PC-3 (cell line): ENCODE results near the gene DGKI. TPM values are rescaled to one million over a fixed set of nuclear protein-coding genes. Genes with fewer than 3 reads are reported as not detected.

Source experiments
- ATAC-seq: fragments of 200-7000 bp; cut with Tn5 transposase; 2 replicates; pipeline ENCODE4 v1.9.1; 2020; ENCODE audit warnings: mild to moderate bottlenecking, moderate library complexity
- BruUV-seq: library from RNA; stranded (reverse); fragments of 400-500 nt; replicated peaks from 2 replicates; lab custom pipeline; 2021; lab: Mats Ljungman, UMichigan
- CTCF ChIA-PET: fragments of 300-600 bp; sonication (Branson Sonifier 250); formaldehyde crosslinking; loops from one replicate; lab custom pipeline; 2022; ENCODE audit warnings: antibody characterized with exemption; lab: Charles Lee
- POLR2A ChIA-PET: fragments of 300-600 bp; sonication (Branson Sonifier 250); formaldehyde crosslinking; loops from one replicate; lab custom pipeline; 2022; ENCODE audit warnings: antibody characterized with exemption; ENCODE audit not compliant: unreplicated experiment; lab: Charles Lee
- DNase-seq: peaks from one replicate; pipeline ENCODE4 v3.0.0-alpha.2; 2015
- H2AFZ ChIP-seq: fragments of 300-600 bp; sonication (generic); 2 replicates; pipeline ENCODE4 v1.6.0; 2016; ENCODE audit warnings: antibody characterized with exemption, low read length
- H3F3A ChIP-seq: fragments of 300-600 bp; sonication (generic); one replicate; pipeline ENCODE4 v1.6.0; 2017; ENCODE audit warnings: antibody characterized with exemption, low read length, control low read depth, mild to moderate bottlenecking; ENCODE audit not compliant: unreplicated experiment
- H3K27ac ChIP-seq: fragments of 300-600 bp; sonication (generic); 2 replicates; pipeline ENCODE4 v1.5.1; 2016; ENCODE audit warnings: mild to moderate bottlenecking, low read length
- H3K27me3 ChIP-seq: fragments of 300-600 bp; sonication (generic); 2 replicates; pipeline ENCODE4 v1.6.1; 2016; ENCODE audit warnings: low read length, mixed read lengths
- H3K36me3 ChIP-seq: fragments of 300-600 bp; sonication (generic); 2 replicates; pipeline ENCODE4 v1.6.1; 2016; ENCODE audit warnings: low read depth, mixed run types, low read length, mixed read lengths
- H3K4me1 ChIP-seq: fragments of 300-600 bp; sonication (generic); 2 replicates; pipeline ENCODE4 v1.5.1; 2016; ENCODE audit warnings: low read length; ENCODE audit not compliant: insufficient read depth
- H3K4me2 ChIP-seq: fragments of 300-600 bp; sonication (generic); 2 replicates; pipeline ENCODE4 v1.6.0; 2016; ENCODE audit warnings: low read length
- H3K4me3 ChIP-seq: fragments of 300-600 bp; sonication (generic); 2 replicates; pipeline ENCODE4 v1.5.1; 2016; ENCODE audit warnings: mild to moderate bottlenecking, low read length, mixed read lengths
- H3K79me2 ChIP-seq: fragments of 300-600 bp; sonication (generic); 2 replicates; pipeline ENCODE4 v1.6.1; 2017; ENCODE audit warnings: low read length, mixed read lengths
- H3K9ac ChIP-seq: fragments of 300-600 bp; sonication (generic); 2 replicates; pipeline ENCODE4 v1.6.0; 2016; ENCODE audit warnings: mild to moderate bottlenecking, low read length
- H3K9me2 ChIP-seq: fragments of 300-600 bp; sonication (generic); replicated peaks from 2 replicates; pipeline ENCODE4 v1.6.1; 2016; ENCODE audit warnings: mixed run types, low read length, mixed read lengths
- H3K9me3 ChIP-seq: fragments of 300-600 bp; sonication (generic); 2 replicates; pipeline ENCODE4 v1.6.1; 2016; ENCODE audit warnings: low read length, mixed read lengths
- H4K20me1 ChIP-seq: fragments of 300-600 bp; sonication (generic); 2 replicates; pipeline ENCODE4 v1.6.1; 2016; ENCODE audit warnings: low read length, mixed read lengths
- EZH2 ChIP-seq: fragments of 300-600 bp; sonication (generic); IDR thresholded peaks from one replicate; pipeline ENCODE4 v1.6.1; 2017; ENCODE audit warnings: antibody characterized with exemption, mild to moderate bottlenecking, low read length; ENCODE audit not compliant: unreplicated experiment
- EZH2phosphoT487 ChIP-seq: fragments of 300-600 bp; sonication (generic); IDR thresholded peaks from 2 replicates; pipeline ENCODE4 v1.6.1; 2018; ENCODE audit warnings: mild to moderate bottlenecking, antibody characterized with exemption, low read length, borderline replicate concordance
- intact Hi-C: fragments of 100-400 bp; cut with micrococcal nuclease; formaldehyde crosslinking; loops from 2 replicates; pipeline ENCODE4 v1.9.0; 2023
- total RNA-seq: library from RNA; depleted of rRNA; stranded (reverse); fragments of >200 nt; gene quantifications from 2 replicates; pipeline ENCODE4 v1.2.3, GENCODE V29; 2014
- TF ChIP-seq, protein P1 (sequence below): fragments of 300-600 bp; sonication (generic); conservative IDR thresholded peaks from 2 replicates; pipeline ENCODE4 v1.5.1; 2017; ENCODE audit warnings: antibody characterized with exemption, low read depth, mild to moderate bottlenecking, low read length

Gene DGKI
- total RNA-seq, 1 experiment from 2014 or later: not detected

DNA sequence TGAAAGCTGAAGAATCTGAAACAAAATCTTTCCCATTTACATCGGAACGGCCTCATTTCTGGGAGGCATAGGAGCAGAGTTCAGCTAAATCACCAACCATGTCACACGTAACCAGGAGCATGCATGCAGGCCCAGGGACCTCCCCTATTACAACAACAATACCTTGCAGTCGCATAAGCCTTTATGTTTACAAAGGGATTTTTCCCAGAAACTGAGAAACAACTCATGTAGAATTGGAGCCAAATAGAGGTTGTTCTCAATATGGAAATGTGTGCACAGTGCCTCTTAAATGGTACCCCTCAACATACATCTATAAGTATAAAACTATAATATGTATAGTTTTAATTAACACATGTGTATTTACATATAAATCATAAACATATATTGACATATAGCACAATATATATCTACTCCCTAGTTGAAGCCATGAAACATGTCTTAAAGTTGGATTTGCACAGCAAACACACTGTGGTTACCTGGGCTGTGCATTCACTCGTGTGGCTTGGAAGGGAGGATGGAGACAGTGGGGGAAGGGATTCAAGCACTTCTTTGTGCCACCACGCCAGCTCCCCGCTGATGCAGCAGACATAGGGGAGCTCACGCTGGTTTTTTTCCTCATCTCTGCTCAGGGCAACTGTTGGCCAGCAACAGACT lies 35.0 kb upstream of the DGKI start:
- no TSS peak for BruUV-seq
- no peak overlapping the region for H3K4me3 ChIP-seq
- no peaks in the 10 kb centered on the region for H3K9me2 ChIP-seq
- no peaks in the 10 kb centered on the region for H3K79me2 ChIP-seq
- ATAC-seq (no peak; the same call in 1 of the 2 replicates), DNase-seq (no peak)
- intact Hi-C loops: loop anchor here (5.0 kb wide), 1 partner anchor 224 kb away; no protein-coding TSS in a partner anchor
- H3K27ac ChIP-seq: peak overlapping the region; percentile 70
- H3K4me2 ChIP-seq: peak overlapping the region; percentile 78; the same call in 1 of the 2 replicates
- ChIA-PET POLR2A (no interaction called here), CTCF (interaction anchor here (0.6 kb wide), 1 partner anchor 1845 kb away, joined by 4 read pairs; no protein-coding TSS in a partner anchor)
- TF ChIP-seq EZH2phosphoT487 (no peak), EZH2 (no peak)
- TF ChIP-seq, protein P1, sequence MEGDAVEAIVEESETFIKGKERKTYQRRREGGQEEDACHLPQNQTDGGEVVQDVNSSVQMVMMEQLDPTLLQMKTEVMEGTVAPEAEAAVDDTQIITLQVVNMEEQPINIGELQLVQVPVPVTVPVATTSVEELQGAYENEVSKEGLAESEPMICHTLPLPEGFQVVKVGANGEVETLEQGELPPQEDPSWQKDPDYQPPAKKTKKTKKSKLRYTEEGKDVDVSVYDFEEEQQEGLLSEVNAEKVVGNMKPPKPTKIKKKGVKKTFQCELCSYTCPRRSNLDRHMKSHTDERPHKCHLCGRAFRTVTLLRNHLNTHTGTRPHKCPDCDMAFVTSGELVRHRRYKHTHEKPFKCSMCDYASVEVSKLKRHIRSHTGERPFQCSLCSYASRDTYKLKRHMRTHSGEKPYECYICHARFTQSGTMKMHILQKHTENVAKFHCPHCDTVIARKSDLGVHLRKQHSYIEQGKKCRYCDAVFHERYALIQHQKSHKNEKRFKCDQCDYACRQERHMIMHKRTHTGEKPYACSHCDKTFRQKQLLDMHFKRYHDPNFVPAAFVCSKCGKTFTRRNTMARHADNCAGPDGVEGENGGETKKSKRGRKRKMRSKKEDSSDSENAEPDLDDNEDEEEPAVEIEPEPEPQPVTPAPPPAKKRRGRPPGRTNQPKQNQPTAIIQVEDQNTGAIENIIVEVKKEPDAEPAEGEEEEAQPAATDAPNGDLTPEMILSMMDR: no peak
- no peaks in the 10 kb centered on the region for H3K9me3 ChIP-seq
- peaks cover 6% of the 10 kb centered on the region; the same call in 1 of the 2 replicates for H3K36me3 ChIP-seq
- no peaks in the 10 kb centered on the region for H3K27me3 ChIP-seq
- H3K9ac ChIP-seq: no peak overlapping the region
- H3K4me1 ChIP-seq: peaks cover 15% of the 10 kb centered on the region
- H4K20me1 ChIP-seq: no peaks in the 10 kb centered on the region
- H3F3A ChIP-seq: no peaks in the 10 kb centered on the region
- H2AFZ ChIP-seq: no peak overlapping the region

GRCh38 chr7:137880432-137880831 lies 33.7 kb upstream of the DGKI start:
- H3K79me2 ChIP-seq: no peaks in the 10 kb centered on the region
- no peak overlapping the region for H3K27ac ChIP-seq
- H4K20me1 ChIP-seq: no peaks in the 10 kb centered on the region
- H3K9me3 ChIP-seq: no peaks in the 10 kb centered on the region
- ChIA-PET CTCF (no interaction called here), POLR2A (no interaction called here)
- no peak for ATAC-seq
- DNase-seq: no peak
- peaks cover 15% of the 10 kb centered on the region for H3K4me1 ChIP-seq
- H3F3A ChIP-seq: no peaks in the 10 kb centered on the region
- no peak overlapping the region for H2AFZ ChIP-seq
- H3K4me2 ChIP-seq: no peak overlapping the region
- H3K27me3 ChIP-seq: no peaks in the 10 kb centered on the region
- no peak for TF ChIP-seq EZH2
- no peak for TF ChIP-seq EZH2phosphoT487
- TF ChIP-seq, protein P1: no peak
- no TSS peak for BruUV-seq
- intact Hi-C loops: loop anchor here (5.0 kb wide), 1 partner anchor 223 kb away; no protein-coding TSS in a partner anchor
- no peak overlapping the region for H3K9ac ChIP-seq
- H3K36me3 ChIP-seq: peaks cover 6% of the 10 kb centered on the region; the same call in 1 of the 2 replicates
- no peak overlapping the region for H3K4me3 ChIP-seq
- no peaks in the 10 kb centered on the region for H3K9me2 ChIP-seq
